C1 segment of cervical spinal cord (tissue), 14 donors: Measurements from ENCODE around the gene RGS3.

Experiments used
- DNase-seq, 14 donors: peaks; one replicate each; lab custom pipeline; 2025; lab: John Stamatoyannopoulos, UW

RGS3 gene

GRCh38 chr9:113598451-113598850, 134.9 kb downstream of the RGS3 start:
- DNase-seq: no peak

GRCh38 chr9:113598883-113599282, 135.4 kb downstream of the RGS3 start:
- DNase-seq: no peak

GRCh38 chr9:113599646-113600022, 136.1 kb downstream of the RGS3 start:
- DNase-seq: no peak

GRCh38 chr9:113600023-113600823, 136.7 kb downstream of the RGS3 start:
- peak in 1 of 14 donors; percentile 5 for DNase-seq

- DNase-seq: no peak
Measured at GRCh38 chr9:113600871-113601614, 137.5 kb downstream of the RGS3 start.

- no peak for DNase-seq
Measured at GRCh38 chr9:113601656-113602055, 138.1 kb downstream of the RGS3 start.

GRCh38 chr9:113602126-113603047, 138.9 kb downstream of the RGS3 start:
- peak in 1 of 14 donors; percentile 10 for DNase-seq

GRCh38 chr9:113603048-113603375, 139.5 kb downstream of the RGS3 start:
- DNase-seq: no peak

GRCh38 chr9:113603773-113604172, 140.2 kb downstream of the RGS3 start:
- no peak for DNase-seq

- no peak for DNase-seq
Measured at GRCh38 chr9:113604393-113604792, 140.9 kb downstream of the RGS3 start.

GRCh38 chr9:113606510-113606909, 143.0 kb downstream of the RGS3 start:
- DNase-seq: no peak

- no peak for DNase-seq
Measured at GRCh38 chr9:113608082-113608685, 144.7 kb downstream of the RGS3 start.

GRCh38 chr9:113609562-113610318, 146.2 kb downstream of the RGS3 start:
- peak in 4 of 14 donors; percentile 10 to 70 (median 17) for DNase-seq

GRCh38 chr9:113611461-113612215, 148.1 kb downstream of the RGS3 start:
- DNase-seq: no peak

- no peak for DNase-seq
Measured at GRCh38 chr9:113612216-113612747, 148.8 kb downstream of the RGS3 start.

GRCh38 chr9:113612828-113613227, 149.3 kb downstream of the RGS3 start:
- no peak for DNase-seq

GRCh38 chr9:113613815-113614413, 150.4 kb downstream of the RGS3 start:
- no peak for DNase-seq

- peak in 2 of 14 donors; percentile 27 to 42 for DNase-seq
Measured at GRCh38 chr9:113614843-113615648, 151.5 kb downstream of the RGS3 start.
